SJSA1 (cell line): ENCODE measurements around the gene PTPN20. TPM values are rescaled to one million over a fixed set of nuclear protein-coding genes. Genes with fewer than 3 reads are reported as not detected.

Experiments used
- DNase-seq, 2 experiments: peaks; one replicate each; pipeline ENCODE4 v3.0.0-alpha.2; 2015 to 2020; ENCODE audit warnings: low spot score in 2 of 2, low read depth in 1 of 2
- H3K27ac ChIP-seq: fragments of 250-450 bp; sonication (Bioruptor Pico); 2 replicates; pipeline ENCODE4 v1.5.1; 2020; ENCODE audit warnings: mild to moderate bottlenecking, moderate library complexity
- H3K27me3 ChIP-seq: fragments of 250-450 bp; sonication (Bioruptor Pico); replicated peaks from 2 replicates; pipeline ENCODE4 v1.5.1; 2020; ENCODE audit warnings: mild to moderate bottlenecking, moderate library complexity
- H3K36me3 ChIP-seq: fragments of 250-450 bp; sonication (Bioruptor Pico); 2 replicates; pipeline ENCODE4 v1.5.1; 2020; ENCODE audit warnings: mild to moderate bottlenecking
- H3K4me1 ChIP-seq: fragments of 250-450 bp; sonication (Bioruptor Pico); replicated peaks from 2 replicates; pipeline ENCODE4 v1.6.1; 2021; ENCODE audit warnings: mild to moderate bottlenecking
- H3K4me3 ChIP-seq: fragments of 250-450 bp; sonication (Bioruptor Pico); 2 replicates; pipeline ENCODE4 v1.5.1; 2020; ENCODE audit warnings: mild to moderate bottlenecking
- H3K9me3 ChIP-seq: fragments of 250-450 bp; sonication (Bioruptor Pico); replicated peaks from 2 replicates; pipeline ENCODE4 v1.5.1; 2020; ENCODE audit warnings: mild to moderate bottlenecking
- total RNA-seq: library from RNA; depleted of rRNA; stranded (reverse); fragments of >200 nt; shearing (Covaris generic); gene quantifications from 2 replicates; pipeline ENCODE4 v1.2.3, GENCODE V29; 2014

The PTPN20 gene
- total RNA-seq, 1 experiment from 2014 or later: not detected

GRCh38 chr10:47037654-47038425 is 126.6 kb downstream of the PTPN20 start:
- Histone ChIP-seq H3K36me3 (no peaks in the 10 kb centered on the region), H3K4me3 (no peak overlapping the region), H3K27ac (no peak overlapping the region), H3K9me3 (no peaks in the 10 kb centered on the region), H3K4me1 (no peaks in the 10 kb centered on the region), H3K27me3 (peaks cover 3% of the 10 kb centered on the region; the same call in 1 of the 2 replicates)
- no peak for DNase-seq

GRCh38 chr10:47038881-47039561 is 127.8 kb downstream of the PTPN20 start:
- no peak overlapping the region for H3K27ac ChIP-seq
- H3K9me3 ChIP-seq: no peaks in the 10 kb centered on the region
- no peak for DNase-seq
- H3K4me1 ChIP-seq: no peaks in the 10 kb centered on the region
- H3K27me3 ChIP-seq: peaks cover 3% of the 10 kb centered on the region; the same call in 1 of the 2 replicates
- H3K4me3 ChIP-seq: no peak overlapping the region
- H3K36me3 ChIP-seq: no peaks in the 10 kb centered on the region

- Histone ChIP-seq H3K9me3 (no peaks in the 10 kb centered on the region), H3K27me3 (0 out of 2 replicates have a peak, but pooled peaks cover 3% of the 10 kb centered on the region), H3K36me3 (no peaks in the 10 kb centered on the region), H3K27ac (no peak overlapping the region), H3K4me1 (no peaks in the 10 kb centered on the region), H3K4me3 (no peak overlapping the region)
- DNase-seq: no peak
These were observed 128.3 kb downstream of the PTPN20 start for GRCh38 chr10:47039562-47039913.

GRCh38 chr10:47040041-47040491 is 128.8 kb downstream of the PTPN20 start:
- H3K4me1 ChIP-seq: no peaks in the 10 kb centered on the region

GRCh38 chr10:47040681-47041080 is 129.5 kb downstream of the PTPN20 start:
- no peak for DNase-seq
- H3K27me3 ChIP-seq: 0 out of 2 replicates have a peak, but pooled peaks cover 3% of the 10 kb centered on the region
- no peak overlapping the region for H3K4me3 ChIP-seq
- no peak overlapping the region for H3K27ac ChIP-seq
- no peaks in the 10 kb centered on the region for H3K36me3 ChIP-seq
- H3K4me1 ChIP-seq: no peaks in the 10 kb centered on the region
- no peaks in the 10 kb centered on the region for H3K9me3 ChIP-seq

More at GRCh38 chr10:47040041-47040491, 128.8 kb downstream of the PTPN20 start:
- DNase-seq: no peak
- Histone ChIP-seq H3K36me3 (no peaks in the 10 kb centered on the region), H3K27ac (no peak overlapping the region), H3K9me3 (no peaks in the 10 kb centered on the region), H3K27me3 (0 out of 2 replicates have a peak, but pooled peaks cover 3% of the 10 kb centered on the region), H3K4me3 (no peak overlapping the region)

- no peak overlapping the region for H3K27ac ChIP-seq
- no peaks in the 10 kb centered on the region for H3K9me3 ChIP-seq
- no peak for DNase-seq
- no peak overlapping the region for H3K4me3 ChIP-seq
- 0 out of 2 replicates have a peak, but pooled peaks cover 3% of the 10 kb centered on the region for H3K27me3 ChIP-seq
- H3K36me3 ChIP-seq: no peaks in the 10 kb centered on the region
- H3K4me1 ChIP-seq: no peaks in the 10 kb centered on the region
These were observed 130.4 kb downstream of the PTPN20 start for GRCh38 chr10:47041396-47042198.

- Histone ChIP-seq H3K4me3 (no peak overlapping the region), H3K36me3 (no peaks in the 10 kb centered on the region), H3K27me3 (0 out of 2 replicates have a peak, but pooled peaks cover 3% of the 10 kb centered on the region), H3K4me1 (no peaks in the 10 kb centered on the region), H3K9me3 (no peaks in the 10 kb centered on the region), H3K27ac (no peak overlapping the region)
- no peak for DNase-seq
These were observed 130.9 kb downstream of the PTPN20 start for GRCh38 chr10:47042199-47042473.

GRCh38 chr10:47042780-47043750 is 131.8 kb downstream of the PTPN20 start:
- H3K36me3 ChIP-seq: no peaks in the 10 kb centered on the region
- H3K27me3 ChIP-seq: 0 out of 2 replicates have a peak, but pooled peaks cover 1% of the 10 kb centered on the region
- no peaks in the 10 kb centered on the region for H3K4me1 ChIP-seq
- DNase-seq: peak in 1 of 2 experiments; percentile 36
- H3K4me3 ChIP-seq: no peak overlapping the region
- H3K27ac ChIP-seq: no peak overlapping the region
- no peaks in the 10 kb centered on the region for H3K9me3 ChIP-seq

- Histone ChIP-seq H3K27ac (no peak overlapping the region), H3K4me1 (no peaks in the 10 kb centered on the region), H3K27me3 (no peaks in the 10 kb centered on the region), H3K4me3 (no peak overlapping the region), H3K36me3 (no peaks in the 10 kb centered on the region), H3K9me3 (no peaks in the 10 kb centered on the region)
- no peak for DNase-seq
These were observed 132.8 kb downstream of the PTPN20 start for GRCh38 chr10:47043928-47044538.

- H3K4me3 ChIP-seq: no peak overlapping the region
- no peak for DNase-seq
- no peaks in the 10 kb centered on the region for H3K4me1 ChIP-seq
- no peaks in the 10 kb centered on the region for H3K9me3 ChIP-seq
- H3K27ac ChIP-seq: no peak overlapping the region
- H3K27me3 ChIP-seq: no peaks in the 10 kb centered on the region
- H3K36me3 ChIP-seq: no peaks in the 10 kb centered on the region
These were observed 133.5 kb downstream of the PTPN20 start for GRCh38 chr10:47044741-47045140.

GRCh38 chr10:47045331-47045861 is 134.2 kb downstream of the PTPN20 start:
- no peaks in the 10 kb centered on the region for H3K27me3 ChIP-seq
- no peak for DNase-seq
- no peaks in the 10 kb centered on the region for H3K9me3 ChIP-seq
- no peaks in the 10 kb centered on the region for H3K36me3 ChIP-seq
- H3K27ac ChIP-seq: no peak overlapping the region
- no peak overlapping the region for H3K4me3 ChIP-seq
- no peaks in the 10 kb centered on the region for H3K4me1 ChIP-seq

GRCh38 chr10:47046321-47047126 is 135.3 kb downstream of the PTPN20 start:
- no peak overlapping the region for H3K4me3 ChIP-seq
- DNase-seq: no peak
- no peaks in the 10 kb centered on the region for H3K27me3 ChIP-seq
- no peak overlapping the region for H3K27ac ChIP-seq
- no peaks in the 10 kb centered on the region for H3K9me3 ChIP-seq
- no peaks in the 10 kb centered on the region for H3K36me3 ChIP-seq
- H3K4me1 ChIP-seq: no peaks in the 10 kb centered on the region
